ENCODE measurements around the gene SFTPD. TPM values are rescaled to one million over a fixed set of nuclear protein-coding genes. Genes with fewer than 3 reads are reported as not detected.
A peak's percentile ranks its signal among the peaks of the same experiment; 100 is the strongest.
"Not testable (repeated sequence)": the region's sequence is repeated elsewhere in the genome, so short reads cannot be mapped to it uniquely, and the experiment has no call there.

Gene SFTPD
- total RNA-seq = 1 to 10 TPM in 1 of 8 experiments, under 1 TPM in 3, not detected in 4; 0.22 to 1.5 (median 0.65) TPM

DNA sequence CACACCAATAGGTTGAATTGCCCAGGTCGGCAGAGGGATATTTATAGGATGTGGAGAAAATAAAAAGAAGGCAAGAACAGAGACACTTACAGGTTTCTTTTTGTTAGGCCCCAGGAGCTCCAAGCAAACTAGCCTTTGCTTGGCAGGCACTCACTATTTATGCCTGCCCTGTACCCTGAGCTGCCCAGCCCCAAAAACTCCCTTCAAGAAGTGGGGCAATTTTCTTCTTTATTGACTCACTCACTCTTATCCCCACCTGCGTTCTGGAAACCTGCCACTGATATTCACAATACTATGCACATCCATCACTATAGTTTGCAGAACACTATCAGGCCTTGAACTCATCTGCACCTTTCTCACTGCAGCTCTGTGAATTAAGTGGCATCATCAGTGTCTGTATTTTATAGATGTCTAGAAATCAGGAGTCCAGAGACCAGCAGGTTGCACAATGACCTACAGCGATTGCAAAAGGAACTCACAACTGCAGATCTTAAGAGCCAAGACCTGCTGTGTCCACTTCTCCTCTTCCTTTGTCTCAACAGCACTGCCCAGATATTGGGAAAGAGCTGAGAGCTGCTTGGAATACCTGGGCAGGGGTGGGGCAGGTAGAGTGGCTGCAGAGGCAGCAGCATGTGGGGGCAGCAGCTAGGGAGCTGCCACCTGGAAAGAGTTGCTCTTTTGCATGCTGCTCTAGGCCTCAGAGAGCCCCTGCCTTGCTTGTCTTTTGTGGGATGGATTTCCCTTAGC, at the start of gene SFTPD:
Gene SFTPD (minus strand): TSS at position 130 of the 747 bp plus-strand sequence. CDS start 2,446 bp downstream, outside the sequence.
- Histone ChIP-seq H3K4me3 (no peak within 1 kb of the TSS), H3K27ac (no peak within 1 kb of the TSS), H3K4me1 (replicated peaks in 1 of 2) (no peaks in the 10 kb centered on the region)
- no peak for ATAC-seq (replicated peaks in 6 of 8)
- in situ Hi-C loops (cut with MboI; ENCODE audit: low pct_unique_long_range_greater_than_20kb in 2 of 9, low sequenced_read_pairs in 9 of 9, unreplicated experiment in 9 of 9) = loop anchor here in 3 of 9 experiments (25.0 kb wide), 1 partner anchor 387 kb away; the partner anchor contains the start of gene SFTPA2 (in 3 of the 3)
- WGBS, 10 experiments = 0 to 100% (median 40%) methylated on average over 1 to 2 of the region's 3 CpGs; no CpG with 5 or more reads in 1 of the 10 experiments

DNA sequence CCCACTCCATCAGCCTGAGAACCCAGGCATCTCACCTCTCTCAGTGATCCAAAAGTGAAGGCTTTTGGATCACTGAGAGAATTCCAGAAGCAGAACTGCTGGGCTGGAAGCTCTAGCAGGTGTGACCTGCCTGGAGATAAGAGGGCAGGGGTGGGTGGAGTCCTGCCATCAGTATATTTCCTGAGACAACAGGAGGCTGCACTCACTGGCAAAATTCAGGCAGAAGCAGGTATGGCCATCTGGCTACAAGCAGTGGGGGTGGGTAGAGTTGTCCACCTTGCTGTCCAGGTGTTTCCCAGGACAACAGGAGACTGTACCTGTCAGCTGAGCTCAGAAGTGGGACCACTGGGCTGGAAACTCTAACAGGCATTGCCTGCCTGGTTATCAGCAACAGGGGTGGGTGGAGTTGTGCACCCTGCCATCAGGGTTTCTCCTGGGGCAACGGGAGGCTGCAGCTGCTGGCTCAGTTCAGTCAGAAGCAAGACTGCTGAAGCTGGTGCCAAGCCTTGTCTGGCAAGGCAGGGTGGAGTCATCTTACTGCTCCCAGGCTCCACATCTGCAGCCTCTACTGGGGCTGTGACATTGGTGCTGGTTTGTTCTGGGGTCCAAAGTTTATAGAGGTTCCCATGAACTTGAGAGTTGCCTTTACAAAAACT, 47.2 kb upstream of the SFTPD start:
- no peaks in the 10 kb centered on the region for H3K4me1 ChIP-seq (replicated peaks in 1 of 2)
- H3K4me3 ChIP-seq = no peak overlapping the region
- ATAC-seq (replicated peaks in 6 of 8) = no peak
- WGBS, 10 experiments = 33 to 57% methylated on average over 1 of the region's 1 CpG; no CpG with 5 or more reads in 8 of the 10 experiments
- no peak overlapping the region for H3K27ac ChIP-seq
- in situ Hi-C loops (cut with MboI; ENCODE audit: low pct_unique_long_range_greater_than_20kb in 2 of 9, low sequenced_read_pairs in 9 of 9, unreplicated experiment in 9 of 9) = no loop called here

DNA sequence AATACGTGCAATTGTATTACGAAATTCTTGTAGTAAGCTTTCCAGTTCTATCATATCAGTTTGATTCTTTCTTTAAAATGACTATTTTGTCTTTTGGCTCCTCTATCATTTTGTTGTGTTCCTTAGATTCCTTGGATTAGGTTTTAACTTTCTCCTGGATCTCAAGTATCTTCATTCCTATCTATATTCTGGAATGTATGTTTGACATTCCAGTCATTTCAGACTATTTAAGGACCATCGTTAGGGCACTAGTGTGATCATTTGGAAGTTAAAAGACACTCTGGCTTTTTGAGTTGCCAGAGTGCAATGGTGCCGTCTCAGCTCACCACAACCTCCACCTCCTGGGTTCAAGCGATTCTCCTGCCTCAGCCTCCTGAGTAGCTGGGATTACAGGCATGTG, 45.7 kb upstream of the SFTPD start:
- H3K27ac ChIP-seq = no peak overlapping the region
- H3K4me3 ChIP-seq = no peak overlapping the region
- no peak for ATAC-seq (replicated peaks in 6 of 8)
- 56 to 100% (median 82%) methylated on average over 2 to 5 of the region's 5 CpGs; no CpG with 5 or more reads in 1 of the 10 experiments for WGBS, 10 experiments
- no peaks in the 10 kb centered on the region for H3K4me1 ChIP-seq (replicated peaks in 1 of 2)
- in situ Hi-C loops (cut with MboI; ENCODE audit: low pct_unique_long_range_greater_than_20kb in 2 of 9, low sequenced_read_pairs in 9 of 9, unreplicated experiment in 9 of 9) = no loop called here

DNA sequence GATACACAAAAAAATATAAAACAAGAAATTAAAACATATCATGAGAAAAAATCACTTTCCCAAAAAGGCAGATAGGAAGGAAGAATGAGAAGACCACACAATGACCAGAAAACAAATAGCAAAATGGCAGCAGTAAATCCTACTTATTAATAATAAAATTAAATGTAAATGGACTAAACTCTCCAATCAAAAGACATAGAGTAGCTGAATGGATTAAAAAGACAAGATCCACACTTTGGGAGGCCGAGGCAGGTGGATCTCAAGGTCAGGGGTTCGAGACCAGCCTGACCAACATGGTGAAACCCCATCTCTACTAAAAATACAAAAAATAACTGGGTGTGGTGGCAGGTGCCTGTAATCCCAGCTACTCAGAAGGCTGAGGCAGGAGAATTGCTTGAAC, 39.3 kb upstream of the SFTPD start:
- 0 to 85% (median 50%) methylated on average over 1 to 2 of the region's 2 CpGs for WGBS, 10 experiments
- not testable (repeated sequence) for H3K27ac ChIP-seq

DNA sequence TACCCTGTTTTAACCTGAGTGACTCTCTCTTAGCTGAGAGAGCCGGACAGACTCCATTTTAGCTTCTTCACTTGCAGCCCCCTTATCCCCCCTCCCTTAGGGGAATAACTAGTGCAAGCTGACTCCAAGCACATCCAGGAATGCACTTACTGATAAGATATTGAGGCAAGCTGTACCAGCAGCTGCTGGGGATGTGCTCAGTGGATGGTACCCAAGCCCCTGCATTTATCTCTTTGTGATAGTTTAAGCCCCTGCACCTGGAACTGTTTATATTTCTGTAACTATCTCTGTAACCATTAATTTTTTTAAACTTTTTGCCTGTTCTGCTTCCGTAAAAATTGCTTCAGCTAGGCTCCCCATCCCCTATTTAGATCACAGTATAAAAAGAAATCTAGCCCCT, 37.8 kb upstream of the SFTPD start:
- H3K4me3 ChIP-seq; ATAC-seq (replicated peaks in 6 of 8); H3K27ac ChIP-seq; in situ Hi-C loops (cut with MboI; ENCODE audit: low pct_unique_long_range_greater_than_20kb in 2 of 9, low sequenced_read_pairs in 9 of 9, unreplicated experiment in 9 of 9); H3K4me1 ChIP-seq (replicated peaks in 1 of 2): not testable (repeated sequence)
- 0 to 78% (median 40%) methylated on average over 1 to 2 of the region's 2 CpGs; no CpG with 5 or more reads in 1 of the 10 experiments for WGBS, 10 experiments

More for the DNA sequence above, 39.3 kb upstream of the SFTPD start:
- in situ Hi-C loops (cut with MboI; ENCODE audit: low pct_unique_long_range_greater_than_20kb in 2 of 9, low sequenced_read_pairs in 9 of 9, unreplicated experiment in 9 of 9); H3K4me1 ChIP-seq (replicated peaks in 1 of 2); H3K4me3 ChIP-seq; ATAC-seq (replicated peaks in 6 of 8): not testable (repeated sequence)

DNA sequence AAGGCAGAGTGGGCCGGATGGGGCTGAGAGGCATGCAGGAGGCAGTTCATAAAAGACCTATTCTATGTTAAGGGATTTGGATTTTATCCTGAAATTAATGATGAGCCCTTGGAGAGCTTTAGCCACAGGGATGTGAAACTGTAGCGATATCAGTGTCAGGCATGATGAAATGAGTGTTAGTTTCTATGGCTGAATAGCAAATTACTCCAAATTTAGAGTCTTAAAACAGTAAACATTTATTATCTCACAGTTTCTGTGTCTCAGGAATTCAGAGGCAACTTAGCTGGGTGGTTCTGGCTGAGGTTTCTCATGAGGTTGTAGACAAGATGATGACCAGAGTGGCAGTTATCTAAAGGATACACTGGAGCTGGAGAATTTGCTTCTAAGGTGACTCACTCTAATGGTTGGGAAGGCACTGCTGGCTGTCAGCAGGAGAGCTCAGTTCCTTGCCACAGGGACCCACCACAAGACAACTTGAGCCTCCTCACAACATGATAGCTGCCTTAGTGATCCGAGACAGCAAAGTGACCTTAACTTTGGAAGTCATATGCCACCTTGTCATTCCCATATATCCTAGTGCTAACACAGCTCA, 36.7 kb upstream of the SFTPD start:
- H3K4me1 ChIP-seq (replicated peaks in 1 of 2) = peaks cover 0 to 4% of the 10 kb centered on the region in 2 donors
- no peak overlapping the region for H3K4me3 ChIP-seq
- H3K27ac ChIP-seq = no peak overlapping the region
- 50 to 93% (median 68%) methylated on average over 1 to 3 of the region's 3 CpGs; no CpG with 5 or more reads in 4 of the 10 experiments for WGBS, 10 experiments
- in situ Hi-C loops (cut with MboI; ENCODE audit: low pct_unique_long_range_greater_than_20kb in 2 of 9, low sequenced_read_pairs in 9 of 9, unreplicated experiment in 9 of 9) = no loop called here
- no peak for ATAC-seq (replicated peaks in 6 of 8)

DNA sequence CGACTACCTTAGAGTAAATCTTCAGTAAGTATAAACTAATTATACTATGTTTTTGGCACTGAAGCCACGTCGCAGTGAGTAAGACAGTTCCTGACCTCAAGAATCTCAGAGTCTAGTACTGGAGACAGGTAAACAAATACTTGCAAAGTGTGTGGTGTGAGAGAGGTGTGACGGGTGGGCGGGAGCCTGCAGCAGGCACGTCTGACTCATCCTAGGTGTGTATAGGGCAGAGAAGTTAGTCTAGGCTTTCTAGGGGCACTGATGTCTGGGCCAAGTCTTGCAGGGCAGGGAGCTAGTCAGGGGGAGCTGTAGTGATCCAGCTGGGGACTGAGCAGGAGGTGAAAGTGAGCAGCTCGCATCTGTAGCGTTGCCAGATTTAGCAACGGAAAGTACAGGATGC, 35.9 kb upstream of the SFTPD start:
- no peak for ATAC-seq (replicated peaks in 6 of 8)
- H3K4me1 ChIP-seq (replicated peaks in 1 of 2) = peaks cover 0 to 4% of the 10 kb centered on the region in 2 donors
- 72 to 100% (median 81%) methylated on average over 1 to 5 of the region's 9 CpGs; no CpG with 5 or more reads in 2 of the 10 experiments for WGBS, 10 experiments

DNA sequence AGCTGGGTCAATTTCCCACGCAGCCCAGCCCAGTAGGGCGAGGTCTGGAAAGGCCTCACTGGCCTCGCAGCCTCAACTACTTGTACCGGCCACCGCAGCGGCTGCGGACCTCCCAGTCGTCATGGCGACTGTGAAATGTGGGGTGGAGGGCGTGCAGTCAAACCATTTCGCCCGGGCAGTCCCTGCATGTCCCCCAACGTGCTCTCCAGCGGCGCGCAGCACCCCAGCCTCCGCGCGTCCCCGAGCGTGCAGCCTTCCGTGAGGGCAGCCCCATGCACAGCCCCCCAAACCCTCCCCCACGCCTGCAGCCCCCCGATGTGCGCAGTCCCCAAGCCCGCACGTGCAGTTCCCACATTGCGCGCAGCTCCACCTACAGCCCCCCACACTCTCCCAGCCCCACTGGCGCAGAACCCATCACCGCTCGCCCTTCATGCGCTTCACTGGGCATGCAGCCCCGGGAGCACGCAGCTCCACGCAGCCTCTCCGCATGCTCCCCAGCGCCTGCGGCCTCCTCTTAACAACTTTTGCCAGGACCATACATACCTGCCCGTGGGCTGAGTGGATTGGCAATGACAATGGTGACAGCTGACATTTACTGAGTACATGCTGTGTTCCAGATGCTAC, 34.5 kb upstream of the SFTPD start:
- H3K4me1 ChIP-seq (replicated peaks in 1 of 2) = peaks cover 0 to 4% of the 10 kb centered on the region in 2 donors
- H3K27ac ChIP-seq = no peak overlapping the region
- in situ Hi-C loops (cut with MboI; ENCODE audit: low pct_unique_long_range_greater_than_20kb in 2 of 9, low sequenced_read_pairs in 9 of 9, unreplicated experiment in 9 of 9) = no loop called here
- no peak for ATAC-seq (replicated peaks in 6 of 8)
- WGBS, 10 experiments = 0 to 78% (median 24%) methylated on average over 1 to 6 of the region's 40 CpGs; no CpG with 5 or more reads in 7 of the 10 experiments
- H3K4me3 ChIP-seq = no peak overlapping the region

More for the DNA sequence above, 35.9 kb upstream of the SFTPD start:
- Histone ChIP-seq H3K4me3 (no peak overlapping the region), H3K27ac (no peak overlapping the region)
- in situ Hi-C loops (cut with MboI; ENCODE audit: low pct_unique_long_range_greater_than_20kb in 2 of 9, low sequenced_read_pairs in 9 of 9, unreplicated experiment in 9 of 9) = no loop called here

DNA sequence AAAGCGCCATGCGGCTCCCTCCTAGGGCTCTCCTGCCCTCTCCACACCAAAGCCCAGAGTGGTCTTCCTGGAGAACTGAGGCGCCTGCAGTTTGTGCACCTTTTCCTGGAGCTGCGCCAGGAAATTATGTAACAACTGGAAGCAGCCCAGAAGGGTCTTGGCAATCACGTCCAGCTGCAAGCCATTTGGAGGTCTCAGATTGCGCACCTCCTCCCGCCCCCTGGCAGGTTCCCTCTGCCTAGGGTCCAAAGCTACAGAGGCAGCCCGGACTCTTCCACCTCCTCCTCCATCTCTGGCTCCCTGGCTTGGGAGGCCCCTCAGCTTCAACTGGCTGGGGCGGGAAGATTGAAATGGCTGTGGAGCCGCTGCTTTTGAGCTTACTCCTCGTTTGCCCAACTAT, 34.0 kb upstream of the SFTPD start:
- Histone ChIP-seq H3K4me1 (replicated peaks in 1 of 2) (peaks cover 0 to 4% of the 10 kb centered on the region in 2 donors), H3K27ac (no peak overlapping the region), H3K4me3 (no peak overlapping the region)
- WGBS, 10 experiments = 0 to 96% (median 62%) methylated on average over 1 to 5 of the region's 11 CpGs; no CpG with 5 or more reads in 4 of the 10 experiments
- in situ Hi-C loops (cut with MboI; ENCODE audit: low pct_unique_long_range_greater_than_20kb in 2 of 9, low sequenced_read_pairs in 9 of 9, unreplicated experiment in 9 of 9) = no loop called here
- ATAC-seq (replicated peaks in 6 of 8) = no peak

DNA sequence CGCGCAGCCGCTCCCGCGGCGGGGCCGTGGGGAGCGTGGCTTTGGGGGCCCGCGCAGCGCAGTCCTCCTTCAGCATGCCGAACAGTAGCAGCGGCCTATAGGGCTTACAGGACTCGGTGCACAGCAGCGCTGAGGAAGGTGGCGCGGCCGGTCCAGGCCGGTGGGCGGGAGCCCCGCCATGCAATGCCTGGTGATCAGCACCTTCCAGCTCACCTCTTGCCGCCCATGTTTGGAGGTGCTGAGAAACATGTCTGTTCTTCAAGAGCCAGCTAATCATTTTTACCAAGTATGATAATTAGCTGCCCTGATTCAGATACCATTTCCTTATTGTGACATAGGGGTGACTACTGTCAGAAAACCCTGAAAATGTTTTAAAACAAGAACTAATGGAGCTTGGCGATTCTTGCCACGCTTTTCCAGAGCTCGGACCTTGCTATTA, 33.5 kb upstream of the SFTPD start:
- H3K27ac ChIP-seq = no peak overlapping the region
- peaks cover 0 to 4% of the 10 kb centered on the region in 2 donors for H3K4me1 ChIP-seq (replicated peaks in 1 of 2)
- in situ Hi-C loops (cut with MboI; ENCODE audit: low pct_unique_long_range_greater_than_20kb in 2 of 9, low sequenced_read_pairs in 9 of 9, unreplicated experiment in 9 of 9) = no loop called here
- peak overlapping the region; percentile 39 to 55 (median 51) for H3K4me3 ChIP-seq
- peak in 7 of 8 experiments; percentile 17 to 70 (median 65) for ATAC-seq (replicated peaks in 6 of 8)
- 0 to 83% (median 45%) methylated on average over 1 to 10 of the region's 25 CpGs; no CpG with 5 or more reads in 5 of the 10 experiments for whole genome bisulfite sequencing, 10 experiments

DNA sequence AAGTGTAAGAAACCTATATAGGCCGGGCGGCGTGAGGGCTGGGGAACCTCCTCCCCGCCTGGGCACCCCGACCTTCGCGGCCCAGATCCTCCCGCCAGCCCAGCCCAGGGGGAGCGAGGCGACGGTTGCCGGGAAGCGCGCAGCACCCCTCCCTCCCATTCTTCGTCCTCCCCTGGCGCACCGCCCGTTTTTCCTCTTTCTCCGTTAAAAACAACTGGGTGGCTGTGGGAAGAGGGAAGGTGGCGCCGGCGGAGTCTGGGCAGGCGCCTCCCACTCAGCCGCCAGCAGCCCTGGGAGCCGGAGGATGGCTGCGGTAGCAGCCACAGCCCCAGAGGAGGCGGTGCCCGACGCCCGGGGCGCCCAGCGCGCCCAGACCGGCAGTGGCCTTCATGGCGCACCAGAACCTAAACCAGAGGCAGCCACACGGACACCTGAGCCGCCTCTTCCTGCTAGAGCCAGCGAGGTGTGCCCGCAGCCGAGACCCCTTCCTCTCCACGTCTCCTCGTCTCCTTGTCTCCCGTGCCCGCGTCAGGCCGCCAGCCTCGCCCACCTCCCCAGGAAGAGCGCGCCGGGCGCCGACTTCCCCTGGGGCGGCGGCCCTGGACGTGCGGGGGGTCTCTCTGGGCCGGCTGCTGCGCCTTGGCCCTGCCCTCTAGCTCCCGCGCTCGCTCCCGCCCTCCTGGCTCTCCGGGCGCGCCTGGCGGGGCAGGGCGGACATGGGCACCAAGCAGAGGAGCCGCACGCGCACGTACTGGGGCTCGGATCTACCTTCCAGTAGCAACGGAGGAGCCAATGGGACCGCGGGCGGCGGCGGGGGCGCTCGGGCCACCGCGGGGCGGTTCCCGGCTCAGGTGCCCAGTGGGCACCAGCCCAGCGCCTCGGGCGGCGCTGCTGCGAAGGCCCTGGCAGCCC, 32.8 kb upstream of the SFTPD start:
- WGBS, 10 experiments = 0 to 20% (median 1%) methylated on average over 2 to 29 of the region's 89 CpGs; no CpG with 5 or more reads in 2 of the 10 experiments
- in situ Hi-C loops (cut with MboI; ENCODE audit: low pct_unique_long_range_greater_than_20kb in 2 of 9, low sequenced_read_pairs in 9 of 9, unreplicated experiment in 9 of 9) = no loop called here
- Histone ChIP-seq H3K27ac (no peak overlapping the region), H3K4me1 (replicated peaks in 1 of 2) (peaks cover 0 to 4% of the 10 kb centered on the region in 2 donors), H3K4me3 (peak overlapping the region; percentile 39 to 55 (median 51))
- ATAC-seq (replicated peaks in 6 of 8) = peak; percentile 88 to 95 (median 92)

DNA sequence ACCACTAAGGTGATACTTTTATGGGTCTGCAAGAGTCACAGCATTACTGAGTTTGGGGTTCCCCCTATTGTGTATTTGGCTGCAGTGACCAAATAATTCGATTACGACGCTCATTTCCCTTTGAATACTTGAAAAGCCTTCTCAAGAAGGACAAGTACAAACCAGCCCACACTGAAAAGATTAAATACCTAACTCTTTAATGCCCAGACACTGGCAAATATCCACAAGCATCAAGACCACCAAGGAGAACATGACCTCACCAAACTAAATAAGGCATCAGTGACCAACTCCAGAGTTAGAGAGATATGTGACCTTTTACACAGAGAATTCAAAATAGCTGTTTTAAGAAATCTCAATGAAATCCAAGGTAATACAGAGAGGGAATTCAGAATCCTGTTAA, 31.8 kb upstream of the SFTPD start:
- in situ Hi-C loops (cut with MboI; ENCODE audit: low pct_unique_long_range_greater_than_20kb in 2 of 9, low sequenced_read_pairs in 9 of 9, unreplicated experiment in 9 of 9) = no loop called here
- H3K27ac ChIP-seq = no peak overlapping the region
- no peak overlapping the region for H3K4me3 ChIP-seq
- no peak for ATAC-seq (replicated peaks in 6 of 8)
- 23 to 95% (median 83%) methylated on average over 3 of the region's 3 CpGs; no CpG with 5 or more reads in 4 of the 10 experiments for WGBS, 10 experiments
- H3K4me1 ChIP-seq (replicated peaks in 1 of 2) = peaks cover 0 to 4% of the 10 kb centered on the region in 2 donors

Measured in motor neuron (in vitro differentiated cells).